ENCODE data around the gene CLDN9.

DNA sequence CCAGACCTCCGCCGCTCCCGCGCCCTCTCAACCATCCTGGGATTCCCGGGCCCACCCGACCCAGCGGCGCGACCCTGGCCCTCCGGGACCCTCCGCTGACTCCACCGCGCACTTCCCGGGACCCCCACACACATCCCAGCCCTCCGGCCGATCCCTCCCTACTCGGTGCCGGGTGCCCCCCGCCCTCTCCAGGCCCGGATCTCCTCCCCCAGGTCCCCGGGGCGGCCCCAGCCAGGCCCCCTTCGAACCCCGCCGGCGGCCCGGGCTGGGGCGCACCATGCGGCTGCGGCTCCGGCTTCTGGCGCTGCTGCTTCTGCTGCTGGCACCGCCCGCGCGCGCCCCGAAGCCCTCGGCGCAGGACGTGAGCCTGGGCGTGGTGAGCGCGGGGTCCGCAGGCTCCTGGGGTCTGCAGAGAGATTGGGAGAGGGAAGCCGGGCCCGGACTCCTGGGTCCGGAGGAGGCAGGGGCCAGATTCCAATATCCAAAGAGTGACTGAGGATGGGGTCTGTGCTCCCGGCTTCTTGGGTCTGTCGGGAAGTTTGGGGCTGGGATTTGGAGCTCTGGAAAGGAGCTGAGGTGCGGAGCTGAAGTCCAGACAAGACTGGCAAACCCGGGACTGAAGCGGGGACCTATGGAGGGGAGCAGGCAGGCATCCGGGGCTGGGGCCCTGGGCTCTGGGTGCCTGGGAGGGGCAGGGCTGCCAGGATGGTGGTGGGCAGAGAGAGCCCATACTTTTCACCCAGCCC, 34.1 kb downstream of the CLDN9 start:
- no peak for TF ChIP-seq TAF1 (IDR thresholded peaks at IDR 0.05; ENCODE audit: borderline replicate concordance, insufficient read depth, low read length)
- TF ChIP-seq POLR2AphosphoS5 (IDR thresholded peaks at IDR 0.05; ENCODE audit: low read depth, low read length): no peak
- TF ChIP-seq, protein P1, sequence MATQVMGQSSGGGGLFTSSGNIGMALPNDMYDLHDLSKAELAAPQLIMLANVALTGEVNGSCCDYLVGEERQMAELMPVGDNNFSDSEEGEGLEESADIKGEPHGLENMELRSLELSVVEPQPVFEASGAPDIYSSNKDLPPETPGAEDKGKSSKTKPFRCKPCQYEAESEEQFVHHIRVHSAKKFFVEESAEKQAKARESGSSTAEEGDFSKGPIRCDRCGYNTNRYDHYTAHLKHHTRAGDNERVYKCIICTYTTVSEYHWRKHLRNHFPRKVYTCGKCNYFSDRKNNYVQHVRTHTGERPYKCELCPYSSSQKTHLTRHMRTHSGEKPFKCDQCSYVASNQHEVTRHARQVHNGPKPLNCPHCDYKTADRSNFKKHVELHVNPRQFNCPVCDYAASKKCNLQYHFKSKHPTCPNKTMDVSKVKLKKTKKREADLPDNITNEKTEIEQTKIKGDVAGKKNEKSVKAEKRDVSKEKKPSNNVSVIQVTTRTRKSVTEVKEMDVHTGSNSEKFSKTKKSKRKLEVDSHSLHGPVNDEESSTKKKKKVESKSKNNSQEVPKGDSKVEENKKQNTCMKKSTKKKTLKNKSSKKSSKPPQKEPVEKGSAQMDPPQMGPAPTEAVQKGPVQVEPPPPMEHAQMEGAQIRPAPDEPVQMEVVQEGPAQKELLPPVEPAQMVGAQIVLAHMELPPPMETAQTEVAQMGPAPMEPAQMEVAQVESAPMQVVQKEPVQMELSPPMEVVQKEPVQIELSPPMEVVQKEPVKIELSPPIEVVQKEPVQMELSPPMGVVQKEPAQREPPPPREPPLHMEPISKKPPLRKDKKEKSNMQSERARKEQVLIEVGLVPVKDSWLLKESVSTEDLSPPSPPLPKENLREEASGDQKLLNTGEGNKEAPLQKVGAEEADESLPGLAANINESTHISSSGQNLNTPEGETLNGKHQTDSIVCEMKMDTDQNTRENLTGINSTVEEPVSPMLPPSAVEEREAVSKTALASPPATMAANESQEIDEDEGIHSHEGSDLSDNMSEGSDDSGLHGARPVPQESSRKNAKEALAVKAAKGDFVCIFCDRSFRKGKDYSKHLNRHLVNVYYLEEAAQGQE (IDR thresholded peaks at IDR 0.05; ENCODE audit: insufficient read depth in 1 of 2, low read depth in 2 of 2, low read length in 2 of 2): no peak

Data from PFSK-1 (cell line).